ENCODE data around the gene CRISP2.

Gene CRISP2

GRCh38 chr6:49653942-49654341, 59.4 kb downstream of the CRISP2 start:
- no peak for DNase-seq

GRCh38 chr6:49653438-49653837, 59.9 kb downstream of the CRISP2 start:
- no peak for DNase-seq

GRCh38 chr6:49651239-49651638, 62.1 kb downstream of the CRISP2 start:
- no peak for DNase-seq

- DNase-seq, result no peak
These were observed 63.4 kb downstream of the CRISP2 start for GRCh38 chr6:49649988-49650387.

GRCh38 chr6:49648036-49648435, 65.3 kb downstream of the CRISP2 start:
- DNase-seq, result no peak

- no peak for DNase-seq
These were observed 65.9 kb downstream of the CRISP2 start for GRCh38 chr6:49647476-49647875.

- no peak for DNase-seq
These were observed 66.4 kb downstream of the CRISP2 start for GRCh38 chr6:49646942-49647341.

GRCh38 chr6:49646130-49646824, 67.1 kb downstream of the CRISP2 start:
- DNase-seq, result no peak

GRCh38 chr6:49645139-49645538, 68.2 kb downstream of the CRISP2 start:
- DNase-seq, result no peak

Data from right kidney (tissue), 1 donor.